KBM-7 (cell line): ENCODE results near the gene SLC37A1.

ENCODE experiments used
- DNase-seq: peaks from one replicate; pipeline ENCODE4 v3.0.0-alpha.2; 2015
- in situ Hi-C: fragments of 300-500 bp; cut with MboI; formaldehyde crosslinking; loops from 2 replicates; pipeline ENCODE4 v1.14.3; 2020; ENCODE audit warnings: low sequenced_read_pairs, low pct_unique_long_range_greater_than_20kb, mixed read lengths

The SLC37A1 gene

GRCh38 chr21:42476388-42477331 is 37.0 kb upstream of the SLC37A1 start:
- in situ Hi-C loops = no loop called here
- DNase-seq = no peak

GRCh38 chr21:42478504-42478903 is 35.1 kb upstream of the SLC37A1 start:
- in situ Hi-C loops = no loop called here
- DNase-seq = no peak

GRCh38 chr21:42479582-42479981 is 34.1 kb upstream of the SLC37A1 start:
- in situ Hi-C loops = no loop called here
- no peak for DNase-seq

DNA sequence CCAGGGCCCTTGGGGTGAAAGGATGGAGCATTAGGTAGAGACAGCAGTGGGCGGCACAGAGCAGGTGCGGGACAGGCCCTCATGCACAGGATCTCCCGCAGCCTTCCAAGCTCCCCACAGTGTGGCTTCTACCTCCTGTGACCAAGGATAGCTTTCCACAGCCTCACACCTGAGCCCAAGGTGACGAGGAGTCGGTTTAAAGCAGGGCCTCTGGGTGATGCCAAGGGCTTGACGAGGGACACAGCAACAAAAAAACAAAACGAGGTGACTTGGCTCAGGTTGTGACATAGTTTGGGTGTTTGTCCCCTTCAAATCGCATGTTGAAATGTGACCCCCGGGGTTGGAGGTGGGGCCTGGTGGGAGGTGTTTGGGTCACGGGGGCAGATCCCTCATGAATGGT is 32.9 kb upstream of the SLC37A1 start:
- DNase-seq = no peak
- in situ Hi-C loops = no loop called here

- no peak for DNase-seq
- in situ Hi-C loops = no loop called here
Measured at GRCh38 chr21:42481169-42481568, 32.5 kb upstream of the SLC37A1 start.

GRCh38 chr21:42484966-42485365 is 28.7 kb upstream of the SLC37A1 start:
- DNase-seq = no peak
- in situ Hi-C loops = no loop called here

GRCh38 chr21:42486072-42486471 is 27.6 kb upstream of the SLC37A1 start:
- in situ Hi-C loops = no loop called here
- DNase-seq = no peak

DNA sequence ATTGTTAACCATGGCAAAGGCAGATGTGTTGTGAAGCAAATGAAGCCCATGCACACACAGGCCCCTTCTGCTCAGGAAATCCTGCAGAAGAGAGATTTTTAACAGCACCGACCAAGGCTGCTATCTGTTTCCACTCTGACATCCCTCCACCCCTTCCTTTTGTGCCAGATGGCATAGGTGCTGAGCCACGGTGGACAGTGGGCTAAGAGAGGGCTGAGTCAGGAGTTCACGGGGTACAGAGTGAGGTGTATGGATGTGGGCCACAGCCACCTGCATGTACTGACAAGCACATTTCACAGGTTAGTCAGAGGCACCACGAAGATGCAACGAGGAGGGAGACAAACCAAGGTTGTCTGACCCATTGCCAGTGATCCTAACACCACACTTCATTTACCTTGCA is 27.1 kb upstream of the SLC37A1 start:
- in situ Hi-C loops = no loop called here

DNA sequence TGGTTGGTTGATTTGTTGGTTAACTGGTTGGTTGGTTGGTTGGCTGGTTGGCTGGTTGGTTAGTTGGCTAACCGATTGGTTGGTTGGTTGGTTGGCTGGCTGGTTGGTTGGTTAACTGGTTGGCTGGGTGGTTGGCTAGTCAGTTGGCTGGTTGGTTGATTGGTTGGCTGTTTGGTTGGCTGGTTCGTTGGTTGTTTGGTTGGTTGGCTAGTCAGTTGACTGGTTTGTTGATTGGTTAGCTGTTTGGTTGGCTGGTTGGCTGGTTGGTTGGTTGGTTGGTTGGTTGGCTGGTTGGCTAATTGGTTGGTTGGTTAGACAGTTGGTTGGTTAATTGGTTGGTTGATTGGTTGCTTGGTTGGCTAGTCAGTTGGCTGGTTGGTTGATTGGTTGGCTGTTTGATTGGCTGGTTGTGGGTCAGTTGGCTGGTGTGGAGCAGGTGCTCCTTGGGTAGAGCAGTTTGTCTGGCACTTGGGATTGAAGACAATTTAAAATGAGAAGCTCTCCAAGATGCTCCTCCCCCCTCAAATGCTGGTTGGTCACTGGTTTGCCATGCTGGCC is 24.6 kb upstream of the SLC37A1 start:
- no peak for DNase-seq
- in situ Hi-C loops = no loop called here

More for the DNA sequence above, 27.1 kb upstream of the SLC37A1 start:
- DNase-seq = no peak

GRCh38 chr21:42489991-42490390 is 23.7 kb upstream of the SLC37A1 start:
- no peak for DNase-seq
- in situ Hi-C loops = no loop called here

DNA sequence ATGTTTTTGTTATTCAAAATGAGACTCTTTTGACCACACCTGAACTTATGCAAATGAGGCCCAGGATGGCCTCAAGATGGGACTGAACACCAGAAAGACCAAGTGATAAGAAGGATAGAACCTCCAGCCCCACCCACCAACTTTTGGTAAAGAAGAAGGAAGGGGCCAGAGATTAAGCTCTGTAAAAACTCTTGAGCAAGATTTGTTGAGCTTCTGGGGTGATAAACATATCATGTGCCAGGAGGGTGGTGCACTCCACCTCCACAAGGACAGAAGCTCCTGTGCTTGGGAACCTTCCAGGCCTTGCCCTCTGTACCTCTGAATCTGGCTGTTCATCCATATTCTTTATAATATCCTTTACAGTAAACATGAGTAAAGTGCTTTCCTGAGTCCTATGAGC is 22.9 kb upstream of the SLC37A1 start:
- in situ Hi-C loops = no loop called here
- no peak for DNase-seq

- no peak for DNase-seq
- in situ Hi-C loops = no loop called here
Measured at GRCh38 chr21:42491328-42491727, 22.3 kb upstream of the SLC37A1 start.

- no peak for DNase-seq
- in situ Hi-C loops = no loop called here
Measured at GRCh38 chr21:42492201-42492600, 21.5 kb upstream of the SLC37A1 start.

DNA sequence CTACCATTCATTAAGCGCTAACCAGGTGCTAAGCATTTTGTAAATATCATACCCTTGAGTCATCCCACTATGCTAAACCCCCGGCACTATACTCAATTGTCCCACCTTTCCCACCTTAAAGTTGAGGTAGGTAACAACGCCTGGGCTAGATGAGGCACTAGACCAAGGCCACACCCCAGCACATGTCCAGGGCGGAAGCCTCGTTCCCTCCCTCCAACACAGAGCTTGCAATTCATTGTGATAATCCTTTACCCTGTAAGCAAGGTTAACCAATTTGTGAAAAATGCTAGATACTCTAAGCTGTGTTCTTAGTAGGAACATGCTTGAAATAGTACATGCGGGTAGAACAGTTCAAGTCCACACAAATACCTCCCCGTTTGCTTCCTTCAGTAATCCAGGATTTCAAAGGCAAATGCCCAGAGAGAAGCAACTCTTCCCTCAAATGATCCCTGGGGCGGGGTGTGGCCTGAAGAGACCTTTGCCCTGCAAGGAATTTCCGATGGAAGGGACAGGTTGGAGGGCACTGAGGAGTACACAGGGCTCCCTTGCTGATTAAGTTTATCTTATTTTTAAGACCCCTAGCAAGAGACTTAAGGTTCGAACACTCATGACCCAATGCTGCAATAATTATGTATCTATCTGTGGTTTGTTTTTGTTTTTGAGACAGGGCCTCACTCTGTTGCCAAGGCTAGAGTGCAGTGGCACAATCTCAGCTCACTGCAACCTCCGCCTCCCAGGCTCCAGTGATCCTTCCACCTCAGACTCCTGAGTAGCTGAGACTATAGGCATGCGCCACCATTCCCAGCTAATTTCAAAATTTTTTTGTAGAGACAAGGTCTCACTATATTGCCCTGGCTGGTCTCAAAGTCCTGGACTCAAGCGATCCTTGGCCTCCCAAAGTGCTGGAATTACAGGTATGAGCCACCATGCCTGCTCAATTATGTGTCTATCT is 20.3 kb upstream of the SLC37A1 start:
- no peak for DNase-seq
- in situ Hi-C loops = no loop called here

- no peak for DNase-seq
- in situ Hi-C loops = no loop called here
Measured at GRCh38 chr21:42495027-42495426, 18.6 kb upstream of the SLC37A1 start.

- no peak for DNase-seq
- in situ Hi-C loops = no loop called here
Measured at GRCh38 chr21:42495765-42496119, 17.9 kb upstream of the SLC37A1 start.

DNA sequence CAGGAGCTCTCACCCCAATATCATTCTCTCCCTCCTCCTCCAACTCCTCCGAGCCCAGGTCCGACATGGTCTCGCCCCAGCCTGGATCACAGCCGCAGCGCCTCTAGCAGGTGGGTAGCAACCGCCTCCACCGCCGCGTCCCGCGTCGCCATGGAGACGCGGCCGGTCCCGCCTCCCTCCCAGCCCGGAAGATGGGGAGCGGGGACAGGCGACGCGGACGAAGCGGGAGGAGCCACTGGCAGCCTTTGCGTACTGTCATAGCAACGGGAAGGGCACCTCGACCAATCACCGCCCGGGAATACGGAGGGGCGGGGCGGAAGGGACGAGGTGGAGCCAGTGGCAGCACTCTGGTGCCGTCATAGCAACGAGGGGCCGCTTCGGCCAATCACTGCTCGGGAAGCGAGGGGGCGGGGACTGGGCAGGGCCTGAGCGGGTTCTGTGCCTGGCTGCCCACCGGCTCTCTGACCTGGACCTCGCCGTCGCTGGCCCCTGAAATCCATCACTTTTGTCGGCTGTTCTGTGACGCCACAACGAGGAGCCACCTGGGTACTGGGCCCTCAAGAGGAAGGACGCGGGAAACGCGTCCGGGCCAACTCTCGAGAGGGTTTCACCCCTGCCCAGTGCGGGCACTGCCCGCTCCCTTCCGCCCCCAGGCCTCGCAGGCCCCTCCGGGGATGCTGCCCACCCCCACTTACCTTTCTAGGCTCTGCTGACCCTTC is 17.4 kb upstream of the SLC37A1 start, which contains the start of gene RSPH1:
TSS of gene RSPH1 (minus strand) at position 105 of the 719 bp plus-strand sequence. CDS start at position 67, 38 bp downstream.
- DNase-seq = peak; percentile 99
- in situ Hi-C loops = no loop called here

DNA sequence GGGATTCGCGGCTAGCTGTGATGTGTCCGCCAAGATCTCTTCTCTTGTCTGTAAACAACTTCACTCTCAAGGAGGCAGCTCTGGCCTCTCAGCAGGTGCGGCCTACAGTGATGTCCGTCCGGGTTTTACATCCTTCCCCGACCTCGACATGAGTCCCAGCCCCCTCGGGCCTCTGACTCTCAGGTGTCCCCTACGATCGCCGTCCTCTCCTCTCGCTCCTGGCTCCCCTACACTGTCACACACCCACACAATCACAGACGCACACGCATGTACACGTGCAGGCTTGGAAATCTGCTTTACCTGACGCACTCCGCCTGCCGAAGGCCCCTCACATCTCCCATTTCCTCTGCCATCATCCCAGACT is 16.8 kb upstream of the SLC37A1 start:
- in situ Hi-C loops = no loop called here
- no peak for DNase-seq

DNA sequence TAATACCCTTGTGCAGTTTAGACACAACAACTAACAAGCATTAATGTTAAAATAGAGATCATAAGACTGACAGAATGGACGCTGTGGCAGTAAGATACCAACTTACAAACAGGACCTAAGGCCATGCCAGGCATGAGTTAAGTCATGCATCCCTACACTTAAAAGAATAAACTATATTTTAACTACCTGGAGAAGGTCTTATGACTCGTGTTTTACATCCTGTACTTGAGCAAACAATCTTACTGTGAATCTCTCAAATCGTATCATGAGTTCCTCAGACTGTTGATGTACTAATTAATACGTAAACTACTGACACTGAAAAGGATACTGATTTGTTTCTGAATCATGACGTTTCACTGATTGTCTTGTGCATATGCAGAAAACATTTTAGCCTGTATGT is 15.6 kb upstream of the SLC37A1 start:
- no peak for DNase-seq
- in situ Hi-C loops = no loop called here
